PC-9 (cell line): ENCODE data around the gene CFAP46.

Source experiments
- EZH2 ChIP-seq: fragments of 200-600 bp; sonication (generic); IDR thresholded peaks from 2 replicates; pipeline ENCODE4 v1.8.0; 2017; ENCODE audit warnings: antibody characterized with exemption, low read depth
- TF ChIP-seq, protein P1 (sequence below): fragments of 200-600 bp; sonication (generic); conservative IDR thresholded peaks from 2 replicates; pipeline ENCODE4 v1.6.1; 2017; ENCODE audit warnings: mixed run types, antibody characterized with exemption, mild to moderate bottlenecking, moderate library complexity

DNA sequence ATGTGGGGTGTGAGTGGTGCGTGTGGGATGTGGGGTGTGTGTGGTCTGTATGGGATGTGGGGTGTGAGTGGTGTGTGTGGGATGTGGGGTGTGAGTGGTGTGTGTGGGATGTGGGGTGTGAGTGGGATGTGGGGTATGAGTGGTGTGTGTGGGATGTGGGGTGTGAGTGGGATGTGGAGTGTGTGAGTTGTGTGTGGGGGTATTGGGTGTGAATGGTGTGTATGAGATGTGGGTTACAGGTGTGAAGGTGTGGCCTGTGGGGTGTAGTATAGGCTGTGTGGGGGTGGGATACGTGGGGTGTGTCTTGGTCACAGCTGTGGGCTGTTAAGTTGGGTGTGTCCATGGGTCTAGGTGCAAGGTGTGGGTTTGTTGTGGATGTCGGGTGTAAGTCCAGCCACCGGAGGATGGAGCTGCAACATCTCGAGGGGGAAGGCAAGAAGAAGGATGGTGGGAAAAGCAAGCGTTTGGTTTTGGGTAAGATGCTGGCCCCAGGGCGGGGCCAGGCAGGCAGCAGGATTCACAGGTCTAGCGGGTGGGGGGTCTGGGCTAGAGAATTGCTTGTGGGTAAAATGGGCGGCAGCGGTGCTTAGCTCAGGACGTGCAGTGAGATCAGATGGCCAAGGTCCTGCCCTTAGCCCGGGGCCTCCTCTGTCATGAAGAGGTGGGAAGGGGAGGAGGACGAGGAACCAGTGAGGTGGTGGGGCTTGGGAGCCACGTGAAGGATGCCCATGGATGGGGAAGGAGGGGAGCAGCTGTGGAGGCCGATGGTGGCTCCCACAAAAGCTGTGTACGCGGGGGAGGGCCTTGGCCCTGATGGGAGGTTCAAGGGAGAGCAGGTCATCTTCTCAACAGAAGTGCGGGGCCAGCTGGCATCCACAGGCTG lies 60.1 kb downstream of the CFAP46 start:
- TF ChIP-seq EZH2: no peak
- TF ChIP-seq, protein P1, sequence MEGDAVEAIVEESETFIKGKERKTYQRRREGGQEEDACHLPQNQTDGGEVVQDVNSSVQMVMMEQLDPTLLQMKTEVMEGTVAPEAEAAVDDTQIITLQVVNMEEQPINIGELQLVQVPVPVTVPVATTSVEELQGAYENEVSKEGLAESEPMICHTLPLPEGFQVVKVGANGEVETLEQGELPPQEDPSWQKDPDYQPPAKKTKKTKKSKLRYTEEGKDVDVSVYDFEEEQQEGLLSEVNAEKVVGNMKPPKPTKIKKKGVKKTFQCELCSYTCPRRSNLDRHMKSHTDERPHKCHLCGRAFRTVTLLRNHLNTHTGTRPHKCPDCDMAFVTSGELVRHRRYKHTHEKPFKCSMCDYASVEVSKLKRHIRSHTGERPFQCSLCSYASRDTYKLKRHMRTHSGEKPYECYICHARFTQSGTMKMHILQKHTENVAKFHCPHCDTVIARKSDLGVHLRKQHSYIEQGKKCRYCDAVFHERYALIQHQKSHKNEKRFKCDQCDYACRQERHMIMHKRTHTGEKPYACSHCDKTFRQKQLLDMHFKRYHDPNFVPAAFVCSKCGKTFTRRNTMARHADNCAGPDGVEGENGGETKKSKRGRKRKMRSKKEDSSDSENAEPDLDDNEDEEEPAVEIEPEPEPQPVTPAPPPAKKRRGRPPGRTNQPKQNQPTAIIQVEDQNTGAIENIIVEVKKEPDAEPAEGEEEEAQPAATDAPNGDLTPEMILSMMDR: no peak
